Jurkat, Clone E6-1 (cell line): ENCODE measurements around the gene CTSC.
"Not testable (repeated sequence)": the region's sequence is repeated elsewhere in the genome, so short reads cannot be mapped to it uniquely, and the experiment has no call there.

Source experiments
- DNase-seq: peaks from one replicate; pipeline ENCODE4 v3.0.0-alpha.2; 2011; ENCODE audit warnings: low read depth, low spot score
- H3K4me3 ChIP-seq: 2 replicates; pipeline ENCODE4 v1.5.1; 2011; ENCODE audit warnings: mild to moderate bottlenecking, low read length, control low read depth, moderate library complexity

CTSC gene

GRCh38 chr11:88245576-88245975 is 92.0 kb downstream of the CTSC start:
- H3K4me3 ChIP-seq, DNase-seq: not testable (repeated sequence)
